ENCODE measurements around the gene MED13L. TPM values are rescaled to one million over a fixed set of nuclear protein-coding genes. Genes with fewer than 3 reads are reported as not detected.

The MED13L gene
- polyA plus RNA-seq, 1 donor (not counting 4 experiments of a cell fraction or from before 2014, with no cell fraction given): 31.7 TPM

GRCh38 chr12:116317139-116317538 is 39.6 kb upstream of the MED13L start:
- Histone ChIP-seq H3K27ac (ENCODE audit: control insufficient read depth, insufficient read depth, low read length) (no peak overlapping the region), H2AFZ (ENCODE audit: control insufficient read depth, low read length) (no peak overlapping the region), H3K4me1 (ENCODE audit: control insufficient read depth, extremely low read depth, insufficient read depth, low read length) (peaks cover 31% of the 10 kb centered on the region), H3K9ac (ENCODE audit: control insufficient read depth, extremely low read depth, insufficient read depth, low read length) (no peak overlapping the region), H3K9me1 (ENCODE audit: control insufficient read depth, extremely low read depth, insufficient read depth, low read length) (no peaks in the 10 kb centered on the region), H3K27me3 (ENCODE audit: control insufficient read depth, extremely low read depth, insufficient read depth, low read length) (no peaks in the 10 kb centered on the region), H4K20me1 (ENCODE audit: control insufficient read depth, extremely low read depth, insufficient read depth, low read length) (no peaks in the 10 kb centered on the region), H3K9me3 (ENCODE audit: control insufficient read depth, low read depth, low read length) (no peaks in the 10 kb centered on the region), H3K4me2 (ENCODE audit: control insufficient read depth, extremely low read depth, insufficient read depth, low read depth, low read length) (no peak overlapping the region), H3K4me3 (ENCODE audit: control insufficient read depth in 2 of 3, extremely low read depth in 1 of 3, insufficient read depth in 2 of 3, low read depth in 1 of 3, low read length in 3 of 3) (no peak overlapping the region), H3K36me3 (ENCODE audit: control insufficient read depth in 2 of 2, extremely low read depth in 1 of 2, insufficient read depth in 2 of 2, low read length in 2 of 2) (no peaks in the 10 kb centered on the region), H3K79me2 (ENCODE audit: control insufficient read depth, insufficient read depth, low read length) (no peaks in the 10 kb centered on the region)
- no peak for DNase-seq (ENCODE audit: low read depth, low spot score)
- dilution Hi-C loops (cut with MboI; ENCODE audit: extremely low pct_ligation_motif_present, low sequenced_read_pairs): no loop called here
- TF ChIP-seq CTCF (optimal IDR thresholded peaks at IDR 0.05 in 1 of 3, IDR thresholded peaks at IDR 0.05 in 1 of 3, conservative IDR thresholded peaks at IDR 0.05 in 1 of 3; ENCODE audit: extremely low read depth in 1 of 3, insufficient read depth in 2 of 3, low read length in 3 of 3) (no peak), EZH2 (IDR thresholded peaks at IDR 0.05; ENCODE audit: low read length) (no peak)
- no peak for FAIRE-seq

- no peak overlapping the region for H2AFZ ChIP-seq (ENCODE audit: control insufficient read depth, low read length)
- dilution Hi-C loops (cut with MboI; ENCODE audit: extremely low pct_ligation_motif_present, low sequenced_read_pairs): no loop called here
- no peak overlapping the region for H3K9ac ChIP-seq (ENCODE audit: control insufficient read depth, extremely low read depth, insufficient read depth, low read length)
- FAIRE-seq: no peak
- H4K20me1 ChIP-seq (ENCODE audit: control insufficient read depth, extremely low read depth, insufficient read depth, low read length): no peaks in the 10 kb centered on the region
- DNase-seq (ENCODE audit: low read depth, low spot score): no peak
- H3K9me3 ChIP-seq (ENCODE audit: control insufficient read depth, low read depth, low read length): no peaks in the 10 kb centered on the region
- no peaks in the 10 kb centered on the region for H3K27me3 ChIP-seq (ENCODE audit: control insufficient read depth, extremely low read depth, insufficient read depth, low read length)
- no peaks in the 10 kb centered on the region for H3K36me3 ChIP-seq (ENCODE audit: control insufficient read depth in 2 of 2, extremely low read depth in 1 of 2, insufficient read depth in 2 of 2, low read length in 2 of 2)
- TF ChIP-seq EZH2 (IDR thresholded peaks at IDR 0.05; ENCODE audit: low read length): no peak
- no peak for TF ChIP-seq CTCF (optimal IDR thresholded peaks at IDR 0.05 in 1 of 3, IDR thresholded peaks at IDR 0.05 in 1 of 3, conservative IDR thresholded peaks at IDR 0.05 in 1 of 3; ENCODE audit: extremely low read depth in 1 of 3, insufficient read depth in 2 of 3, low read length in 3 of 3)
- H3K27ac ChIP-seq (ENCODE audit: control insufficient read depth, insufficient read depth, low read length): no peak overlapping the region
- H3K4me1 ChIP-seq (ENCODE audit: control insufficient read depth, extremely low read depth, insufficient read depth, low read length): peaks cover 16% of the 10 kb centered on the region
- no peak overlapping the region for H3K4me2 ChIP-seq (ENCODE audit: control insufficient read depth, extremely low read depth, insufficient read depth, low read depth, low read length)
- H3K79me2 ChIP-seq (ENCODE audit: control insufficient read depth, insufficient read depth, low read length): no peaks in the 10 kb centered on the region
- H3K9me1 ChIP-seq (ENCODE audit: control insufficient read depth, extremely low read depth, insufficient read depth, low read length): no peaks in the 10 kb centered on the region
- no peak overlapping the region for H3K4me3 ChIP-seq (ENCODE audit: control insufficient read depth in 2 of 3, extremely low read depth in 1 of 3, insufficient read depth in 2 of 3, low read depth in 1 of 3, low read length in 3 of 3)
Measured at GRCh38 chr12:116314477-116314876, 37.0 kb upstream of the MED13L start.

All from keratinocyte (primary cell).